ENCODE data around the gene HSFX1.
"Not testable (repeated sequence)": the region's sequence is repeated elsewhere in the genome, so short reads cannot be mapped to it uniquely, and the experiment has no call there.

HSFX1 gene

GRCh38 chrX:149762696-149763614 is 10.9 kb upstream of the HSFX1 start:
- TF ChIP-seq CTCF (IDR thresholded peaks at IDR 0.05; ENCODE audit: low read depth, low read length): no peak
- no peak for DNase-seq (ENCODE audit: low read depth in 2 of 2)
- H3K4me3 ChIP-seq (replicated peaks in 1 of 2; ENCODE audit: low read depth in 2 of 2, low read length in 2 of 2): no peak overlapping the region

DNA sequence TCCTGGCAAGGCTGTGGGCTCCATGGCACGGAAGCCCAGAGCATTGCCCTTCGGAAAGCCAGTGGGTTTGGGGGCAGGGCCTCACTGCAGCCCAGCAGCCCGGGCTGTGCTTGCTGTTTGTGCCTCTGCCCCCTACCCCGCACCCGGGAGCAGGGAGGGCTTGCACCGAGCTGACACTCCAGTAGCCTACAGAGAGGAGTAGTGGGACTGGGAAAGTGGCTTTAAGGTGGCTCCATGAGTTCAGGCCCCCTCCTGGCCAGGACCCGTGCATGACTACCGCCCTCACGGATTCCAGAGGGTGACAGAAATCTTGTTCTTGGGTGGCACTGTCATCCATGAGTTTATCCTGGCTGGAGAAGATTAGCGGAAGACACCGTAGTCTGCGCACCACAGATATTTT is 3.5 kb upstream of the HSFX1 start:
- DNase-seq (ENCODE audit: low read depth in 2 of 2); H3K4me3 ChIP-seq (replicated peaks in 1 of 2; ENCODE audit: low read depth in 2 of 2, low read length in 2 of 2): not testable (repeated sequence)

DNA sequence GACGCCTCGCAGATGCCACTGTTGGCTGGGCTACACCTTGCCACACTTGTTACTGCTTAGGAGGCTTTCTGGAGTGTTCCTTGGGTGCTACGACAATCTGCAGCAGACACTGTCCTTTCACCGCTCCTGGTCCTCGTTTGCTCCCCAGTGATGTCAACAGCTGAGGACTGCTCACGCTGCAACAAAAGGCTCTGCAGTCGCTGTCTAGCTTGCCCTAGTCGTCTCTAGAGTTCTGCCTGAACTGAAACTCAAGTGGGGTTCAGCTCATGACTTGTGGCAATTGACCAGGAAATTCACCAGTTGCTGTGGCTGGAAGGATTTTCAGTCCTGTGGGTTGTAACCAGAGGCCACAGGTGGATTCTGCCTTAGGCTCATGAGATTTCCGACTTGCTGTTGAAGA is 842 bp upstream of the HSFX1 start:
- DNase-seq (ENCODE audit: low read depth in 2 of 2); H3K4me3 ChIP-seq (replicated peaks in 1 of 2; ENCODE audit: low read depth in 2 of 2, low read length in 2 of 2): not testable (repeated sequence)

DNA sequence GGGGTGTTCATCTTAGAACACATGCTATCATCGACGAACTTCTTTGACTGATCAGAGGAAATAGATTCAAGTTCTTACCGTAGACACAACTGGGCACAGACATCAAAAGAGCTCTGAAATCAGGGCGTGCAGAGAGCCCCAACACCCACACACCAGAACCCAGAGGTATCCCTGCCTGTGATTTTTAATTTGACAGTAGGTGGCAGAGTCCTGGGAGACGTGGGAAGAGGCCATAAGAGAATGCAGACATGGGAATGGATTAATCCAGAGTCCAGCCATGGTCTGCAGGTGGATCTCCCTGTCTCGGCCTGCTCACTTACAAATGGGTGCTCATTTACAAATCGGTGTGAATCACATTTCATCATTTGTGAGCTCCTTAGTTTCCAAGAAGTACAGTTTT is 4.1 kb downstream of the HSFX1 start:
- H3K4me3 ChIP-seq (replicated peaks in 1 of 2; ENCODE audit: low read depth in 2 of 2, low read length in 2 of 2); DNase-seq (ENCODE audit: low read depth in 2 of 2): not testable (repeated sequence)

DNA sequence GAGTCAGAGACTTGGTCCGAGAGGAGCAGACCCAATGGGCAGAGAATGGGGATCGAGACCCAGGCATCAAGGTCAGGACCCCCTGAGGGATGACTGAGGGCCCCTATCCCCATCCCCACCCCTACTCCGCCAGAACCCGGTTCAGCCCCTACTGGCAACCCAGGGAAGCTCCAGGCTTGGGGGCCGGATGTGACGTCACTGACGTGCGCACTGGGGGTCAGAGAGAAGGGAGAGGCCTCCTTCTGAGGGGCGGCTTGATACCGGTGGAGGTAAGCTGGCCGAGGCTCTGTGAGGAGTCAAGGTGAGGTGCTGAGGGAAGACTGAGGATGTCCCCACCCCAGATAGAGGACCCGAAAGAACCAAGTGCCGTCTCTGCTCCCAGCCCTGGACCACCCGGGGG is 7.9 kb downstream of the HSFX1 start, which contains the start of gene MAGEA9:
MAGEA9 (plus strand) TSS at position 204 of the 400 bp plus-strand sequence. CDS start 4,281 bp downstream, outside the sequence.
- not testable (repeated sequence) for H3K4me3 ChIP-seq (replicated peaks in 1 of 2; ENCODE audit: low read depth in 2 of 2, low read length in 2 of 2); DNase-seq (ENCODE audit: low read depth in 2 of 2)

- not testable (repeated sequence) for DNase-seq (ENCODE audit: low read depth in 2 of 2); H3K4me3 ChIP-seq (replicated peaks in 1 of 2; ENCODE audit: low read depth in 2 of 2, low read length in 2 of 2)
These were observed 21.7 kb downstream of the HSFX1 start for GRCh38 chrX:149795531-149795930.

DNA sequence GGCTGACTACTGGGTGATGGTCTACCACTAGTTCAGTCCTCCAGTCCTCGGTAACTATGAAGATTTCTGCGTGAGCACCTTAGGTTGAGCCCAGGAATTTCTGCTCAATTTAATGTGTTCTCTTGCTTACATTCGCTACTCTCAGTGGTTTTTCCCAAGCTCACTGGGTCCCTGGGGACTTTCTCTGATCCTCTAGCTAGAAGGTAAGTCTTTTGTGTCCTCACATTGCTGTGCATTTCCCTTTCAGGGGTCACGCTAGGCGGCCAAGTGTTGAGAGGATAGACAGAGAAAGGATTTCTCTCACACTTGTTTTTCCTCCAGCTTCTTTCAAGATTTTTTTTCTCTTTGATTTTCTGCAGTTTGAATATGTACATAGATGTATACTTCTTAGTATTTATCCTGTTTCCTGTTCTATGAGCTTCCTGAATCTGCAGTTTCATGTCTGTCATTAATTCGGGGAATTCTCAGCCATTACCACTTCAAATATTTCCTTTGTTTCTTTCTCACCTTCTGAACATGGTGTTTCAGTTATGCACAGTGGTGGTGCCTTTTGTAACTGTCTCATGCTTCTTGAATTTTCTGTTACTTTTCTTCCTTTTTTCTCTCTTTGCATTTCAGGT is 25.3 kb downstream of the HSFX1 start:
- no peak for DNase-seq (ENCODE audit: low read depth in 2 of 2)
- no peak overlapping the region for H3K4me3 ChIP-seq (replicated peaks in 1 of 2; ENCODE audit: low read depth in 2 of 2, low read length in 2 of 2)
- TF ChIP-seq CTCF (IDR thresholded peaks at IDR 0.05; ENCODE audit: low read depth, low read length): no peak

GRCh38 chrX:149799938-149800337 is 26.1 kb downstream of the HSFX1 start:
- DNase-seq (ENCODE audit: low read depth in 2 of 2): no peak
- H3K4me3 ChIP-seq (replicated peaks in 1 of 2; ENCODE audit: low read depth in 2 of 2, low read length in 2 of 2): no peak overlapping the region
- no peak for TF ChIP-seq CTCF (IDR thresholded peaks at IDR 0.05; ENCODE audit: low read depth, low read length)

DNA sequence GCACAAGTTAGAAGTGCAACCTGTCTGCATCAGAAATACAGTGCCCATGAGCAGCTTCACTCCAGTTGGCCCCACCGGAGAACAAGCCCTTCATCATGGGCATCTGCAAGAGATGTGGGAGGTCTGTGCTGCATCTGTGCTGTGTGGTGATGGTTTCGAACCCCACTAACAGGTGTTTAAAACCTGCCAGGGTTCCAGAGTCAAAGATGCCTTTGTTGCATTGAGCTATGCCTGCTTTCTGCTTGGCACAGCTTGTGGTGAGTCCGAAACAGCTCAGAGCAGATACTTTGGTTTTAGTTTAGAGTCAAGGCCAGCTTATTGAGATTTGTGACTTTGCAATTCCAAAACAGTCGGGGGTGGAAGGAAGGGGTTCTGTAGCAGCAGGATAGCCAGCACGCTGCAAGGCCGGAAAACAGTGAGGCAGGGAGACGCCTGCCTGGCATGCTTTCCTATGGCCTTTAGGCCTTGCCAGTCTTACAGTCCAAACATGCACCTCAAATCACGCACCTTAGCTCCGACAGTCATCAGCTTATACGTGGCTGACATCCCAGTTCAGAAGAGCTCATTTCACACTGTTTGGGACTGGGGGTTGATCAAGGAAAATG is 29.7 kb downstream of the HSFX1 start:
- no peak for DNase-seq (ENCODE audit: low read depth in 2 of 2)
- no peak for TF ChIP-seq CTCF (IDR thresholded peaks at IDR 0.05; ENCODE audit: low read depth, low read length)
- no peak overlapping the region for H3K4me3 ChIP-seq (replicated peaks in 1 of 2; ENCODE audit: low read depth in 2 of 2, low read length in 2 of 2)
